ENCODE data around the gene CYYR1. TPM values are rescaled to one million over a fixed set of nuclear protein-coding genes. Genes with fewer than 3 reads are reported as not detected.

Gene CYYR1
- total RNA-seq, 1 donor from 2014 or later: not detected

DNA sequence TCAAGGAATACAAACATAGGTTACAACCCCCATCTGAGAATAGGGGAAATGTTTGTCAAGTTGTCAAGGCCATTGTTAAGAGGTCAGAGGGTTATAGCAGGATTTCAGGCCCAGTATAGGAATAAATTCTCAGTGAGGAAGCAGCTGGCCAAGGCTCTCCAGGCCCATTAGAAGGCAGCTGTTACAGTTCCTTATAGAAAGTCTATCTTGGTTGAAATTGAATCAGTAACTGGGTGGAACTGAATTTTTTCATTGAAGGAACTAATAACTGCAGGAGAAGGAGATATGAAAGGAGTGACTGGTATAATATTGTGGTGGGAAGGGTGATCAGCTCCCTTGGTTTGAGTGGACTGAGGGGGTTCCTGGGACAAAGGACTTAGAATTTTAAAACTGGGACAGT lies 134.1 kb downstream of the CYYR1 start:
- intact Hi-C loops (cut with micrococcal nuclease): no loop called here

DNA sequence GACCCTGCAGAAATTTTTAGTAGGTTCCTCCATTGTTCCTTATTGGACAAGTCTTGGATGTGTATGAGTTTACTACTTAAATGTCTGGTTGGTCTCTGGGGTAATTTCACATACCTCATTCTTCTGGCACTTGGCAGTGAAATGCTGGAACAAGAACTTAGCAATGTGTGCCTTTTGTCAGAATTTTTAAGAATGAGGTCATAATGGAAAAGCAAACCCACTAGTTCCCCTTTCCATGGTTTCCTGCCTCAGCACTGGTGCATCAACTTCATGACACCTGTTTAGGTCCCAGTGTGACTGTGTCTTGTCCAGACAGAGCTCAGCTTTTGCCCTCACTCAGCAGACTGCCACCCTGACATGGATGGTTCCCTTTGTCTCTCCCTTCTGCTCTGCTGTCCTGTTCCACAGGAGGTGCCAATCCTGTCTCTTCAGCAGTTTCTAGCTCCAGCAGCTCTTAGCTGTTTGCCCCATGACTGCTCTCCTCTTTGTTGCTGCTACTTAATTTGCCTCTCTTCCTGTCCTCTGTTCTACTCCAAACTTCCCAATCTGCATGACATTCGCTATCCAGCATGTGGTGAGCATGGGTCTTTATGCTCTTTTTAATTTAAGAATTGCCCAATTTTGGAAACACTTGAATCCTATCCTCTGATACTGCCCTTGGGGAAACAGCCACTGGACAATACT lies 135.6 kb downstream of the CYYR1 start:
- intact Hi-C loops (cut with micrococcal nuclease): no loop called here

DNA sequence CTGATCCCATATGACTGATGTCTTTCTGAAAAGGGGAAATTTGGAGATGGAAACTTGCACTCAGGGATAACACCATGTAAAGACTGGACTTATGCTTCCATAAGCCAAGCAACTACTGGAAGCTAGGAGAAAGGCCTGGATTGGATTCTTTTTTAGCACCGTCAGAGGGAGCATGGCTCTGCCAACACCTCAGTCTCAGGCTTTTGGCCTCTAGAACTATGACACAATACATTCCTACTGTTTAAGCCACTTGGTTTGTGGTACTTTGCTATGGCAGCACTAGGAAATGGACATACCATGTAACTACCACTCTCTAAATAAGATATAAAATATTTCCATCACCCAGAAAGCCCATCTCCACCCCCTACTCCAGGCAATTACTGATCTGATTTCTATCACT lies 139.7 kb downstream of the CYYR1 start:
- intact Hi-C loops (cut with micrococcal nuclease): no loop called here

DNA sequence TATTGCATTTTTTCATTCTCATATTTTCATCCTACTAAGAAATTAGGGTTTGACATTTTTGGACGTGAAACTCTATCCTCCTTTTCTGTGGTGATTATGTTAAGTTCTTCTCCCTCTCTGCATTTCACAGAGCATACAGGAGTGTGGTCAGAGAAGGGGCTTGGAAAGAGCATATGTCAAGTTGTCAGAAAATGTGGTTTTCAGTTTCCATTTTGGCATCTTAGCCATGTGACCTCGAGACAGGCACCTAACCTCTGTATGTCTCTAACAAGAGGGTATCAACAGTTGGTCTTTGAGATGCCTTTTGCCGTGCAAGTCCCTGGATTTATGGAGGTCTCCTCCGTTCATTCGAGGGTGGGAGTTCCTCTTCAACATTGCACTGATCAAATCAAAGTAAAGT lies 140.7 kb downstream of the CYYR1 start:
- intact Hi-C loops (cut with micrococcal nuclease): no loop called here

DNA sequence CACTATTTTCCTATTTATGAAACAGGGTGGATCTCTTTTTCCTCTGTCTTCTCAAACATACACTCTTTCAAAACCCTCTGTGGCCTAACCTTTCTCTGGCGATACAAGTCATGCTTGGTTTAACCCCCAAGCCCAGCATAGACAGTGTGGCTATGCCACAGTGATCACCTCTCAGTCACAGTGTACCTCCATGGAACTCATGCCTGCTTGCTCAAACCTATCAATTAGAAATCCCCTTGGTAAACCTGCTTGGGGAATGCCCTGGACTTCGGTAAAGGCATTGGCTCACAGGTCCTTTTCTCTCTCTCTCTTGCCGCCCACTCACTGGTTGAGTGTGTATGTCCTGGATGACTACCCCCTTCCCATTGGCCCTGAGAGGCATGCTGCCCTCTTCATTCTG lies 147.5 kb downstream of the CYYR1 start:
- intact Hi-C loops (cut with micrococcal nuclease): no loop called here

DNA sequence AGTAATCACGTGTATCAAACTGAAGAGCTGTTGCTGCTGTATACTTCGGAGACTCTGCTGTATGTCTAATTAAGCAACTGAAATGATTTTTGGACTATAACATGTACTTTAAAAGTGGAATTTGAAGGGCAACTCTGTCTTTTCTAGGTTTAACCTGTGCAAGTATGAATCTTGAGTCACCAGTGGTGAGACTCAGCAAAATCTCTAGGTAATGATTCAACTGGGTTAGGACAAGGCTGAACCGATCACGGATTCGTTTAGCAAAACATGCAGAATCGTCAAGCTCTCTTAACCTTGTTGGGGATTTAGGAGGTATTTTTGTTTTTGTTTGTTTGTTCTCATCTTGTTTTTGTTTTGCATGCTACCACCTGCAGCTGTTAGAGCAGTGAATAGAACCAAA lies 149.6 kb downstream of the CYYR1 start:
- intact Hi-C loops (cut with micrococcal nuclease): no loop called here

DNA sequence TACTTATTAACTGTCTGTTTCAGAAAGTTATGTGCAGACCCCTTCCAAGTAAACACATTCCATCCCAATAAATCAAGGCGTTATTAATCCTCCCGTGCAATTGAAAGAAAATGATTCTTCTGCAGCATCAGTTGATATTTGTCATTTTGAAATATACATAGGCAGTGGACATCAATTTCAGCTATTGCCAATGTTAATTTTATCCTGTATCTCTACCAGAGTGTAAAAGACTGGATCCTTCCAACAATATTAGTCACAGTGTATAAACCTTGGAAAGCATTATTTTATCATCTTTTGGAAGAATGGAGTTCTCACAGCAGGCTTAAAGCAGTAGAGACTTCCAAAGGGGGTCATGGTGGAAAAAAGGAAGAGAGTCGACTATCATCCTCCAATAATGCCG lies 150.4 kb downstream of the CYYR1 start:
- intact Hi-C loops (cut with micrococcal nuclease): no loop called here

DNA sequence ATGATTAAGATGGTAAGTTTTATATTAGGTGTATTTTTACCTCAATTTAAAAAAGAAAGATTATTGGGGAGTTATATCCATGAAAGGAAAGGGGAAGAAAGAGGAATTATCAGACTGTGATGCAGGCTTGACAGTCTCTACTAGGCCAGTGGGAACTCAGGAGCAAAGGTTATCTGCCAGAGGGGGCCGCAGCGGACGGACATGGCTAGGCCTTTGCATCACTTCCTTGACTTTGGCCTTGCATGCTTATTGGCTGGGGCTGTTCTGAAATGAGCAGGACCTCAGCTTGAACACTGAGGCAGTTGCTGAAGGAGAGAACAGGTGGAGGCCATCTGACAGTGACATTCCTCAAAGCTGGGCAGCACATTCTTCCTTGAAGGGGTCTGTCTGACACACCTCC lies 150.9 kb downstream of the CYYR1 start:
- intact Hi-C loops (cut with micrococcal nuclease): no loop called here

DNA sequence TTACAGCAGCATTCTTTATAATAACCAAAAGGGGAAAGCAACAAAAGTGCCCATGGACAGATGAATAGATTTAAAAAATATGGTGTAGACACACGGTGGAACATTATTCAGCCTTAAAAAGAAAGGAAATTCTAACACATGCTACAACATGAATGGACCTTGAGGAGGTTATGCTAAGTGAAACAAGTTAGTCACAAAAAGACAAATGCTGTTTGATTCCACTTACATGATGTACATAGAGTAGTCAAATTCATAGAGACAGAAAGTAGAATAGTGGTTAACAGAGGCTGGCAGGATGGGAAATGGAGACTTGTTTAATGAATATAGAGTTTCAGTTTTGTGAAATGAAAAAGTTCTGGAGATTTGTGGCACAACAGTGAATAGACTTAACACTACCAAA lies 151.4 kb downstream of the CYYR1 start:
- intact Hi-C loops (cut with micrococcal nuclease): no loop called here
